Motor neuron (in vitro differentiated cells): ENCODE measurements around the gene CYLD. TPM values are rescaled to one million over a fixed set of nuclear protein-coding genes. Genes with fewer than 3 reads are reported as not detected.

Experiments
- ATAC-seq, 8 experiments: fragments of 200-7000 bp; cut with Tn5 transposase; replicated peaks in 6 of 8; 2 replicates each; pipeline ENCODE4 v1.8.0; 2021; ENCODE audit warnings: mild to moderate bottlenecking in 8 of 8, moderate library complexity in 8 of 8
- H3K27ac ChIP-seq, 2 donors: fragments of 250-450 bp; sonication (Bioruptor Pico); 2 replicates each; pipeline ENCODE4 v1.9.0; 2021; ENCODE audit warnings: antibody characterized with exemption in 2 of 2, mild to moderate bottlenecking in 2 of 2, moderate library complexity in 1 of 2
- H3K4me1 ChIP-seq, 2 donors: fragments of 250-450 bp; sonication (Bioruptor Pico); replicated peaks in 1 of 2; 2 replicates each; pipeline ENCODE4 v1.6.1; 2021; ENCODE audit warnings: antibody characterized with exemption in 2 of 2, mild to moderate bottlenecking in 2 of 2, moderate library complexity in 1 of 2
- H3K4me3 ChIP-seq, 5 donors: fragments of 250-450 bp; sonication (Bioruptor Pico); 2 replicates each; pipeline ENCODE4 v1.9.0; 2021; ENCODE audit warnings: antibody characterized with exemption in 5 of 5, mild to moderate bottlenecking in 5 of 5, moderate library complexity in 4 of 5
- WGBS, 10 experiments: fragments of 450-650 bp; shearing (Covaris generic); methylation state at CpG; one replicate each; pipeline ENCODE4 v1.0.0; 2022; 5-methylcytosine and 5-hydroxymethylcytosine counted together
- in situ Hi-C, 9 experiments: fragments of 400-800 bp; cut with MboI; loops; one replicate each; pipeline ENCODE4 v1.15.0; 2021; ENCODE audit warnings: low sequenced_read_pairs in 9 of 9, low pct_unique_long_range_greater_than_20kb in 2 of 9; ENCODE audit not compliant: unreplicated experiment in 9 of 9
- total RNA-seq, 8 experiments: library from RNA; unstranded; fragments of 300-600 nt; gene quantifications; 2 replicates each; pipeline versions ENCODE4 v1.2.3 to v1.2.4, GENCODE V29; 2022

CYLD gene
- total RNA-seq, 8 experiments from 2014 or later = 13.4 to 29.7 (median 21.6) TPM

GRCh38 chr16:50756473-50756872, 14.6 kb downstream of the CYLD start:
- ATAC-seq = peak in 3 of 8 experiments; percentile 26 to 80 (median 66)
- Histone ChIP-seq H3K27ac (no peak overlapping the region), H3K4me3 (no peak overlapping the region), H3K4me1 (no peaks in the 10 kb centered on the region)
- in situ Hi-C loops = no loop called here
- 66 to 100% (median 79%) methylated on average over 1 to 3 of the region's 3 CpGs; no CpG with 5 or more reads in 3 of the 10 experiments for WGBS, 10 experiments

GRCh38 chr16:50761267-50761666, 19.4 kb downstream of the CYLD start:
- in situ Hi-C loops = no loop called here
- 57 to 100% (median 87%) methylated on average over 1 of the region's 1 CpG; no CpG with 5 or more reads in 2 of the 10 experiments for WGBS, 10 experiments
- no peak for ATAC-seq
- Histone ChIP-seq H3K27ac (no peak overlapping the region), H3K4me1 (peaks cover 0 to 12% of the 10 kb centered on the region in 2 donors), H3K4me3 (no peak overlapping the region)

- 71 to 100% (median 80%) methylated on average over 1 to 3 of the region's 3 CpGs; no CpG with 5 or more reads in 1 of the 10 experiments for WGBS, 10 experiments
- no peak overlapping the region for H3K27ac ChIP-seq
These were observed 20.4 kb downstream of the CYLD start for GRCh38 chr16:50762241-50762640.

GRCh38 chr16:50763211-50763610, 21.3 kb downstream of the CYLD start:
- WGBS, 10 experiments = 86 to 100% (median 100%) methylated on average over 1 to 2 of the region's 2 CpGs
- in situ Hi-C loops = no loop called here
- no peak overlapping the region for H3K4me3 ChIP-seq
- peaks cover 0 to 12% of the 10 kb centered on the region in 2 donors for H3K4me1 ChIP-seq
- no peak overlapping the region for H3K27ac ChIP-seq
- no peak for ATAC-seq

More at GRCh38 chr16:50762241-50762640, 20.4 kb downstream of the CYLD start:
- in situ Hi-C loops = no loop called here
- no peak for ATAC-seq
- H3K4me3 ChIP-seq = no peak overlapping the region
- peaks cover 0 to 12% of the 10 kb centered on the region in 2 donors for H3K4me1 ChIP-seq

GRCh38 chr16:50765260-50765659, 23.4 kb downstream of the CYLD start:
- 75 to 100% (median 89%) methylated on average over 1 of the region's 1 CpG; no CpG with 5 or more reads in 3 of the 10 experiments for WGBS, 10 experiments
- ATAC-seq = no peak
- H3K4me3 ChIP-seq = no peak overlapping the region
- in situ Hi-C loops = no loop called here
- peaks cover 0 to 12% of the 10 kb centered on the region in 2 donors for H3K4me1 ChIP-seq
- H3K27ac ChIP-seq = no peak overlapping the region

GRCh38 chr16:50765861-50766260, 24.0 kb downstream of the CYLD start:
- in situ Hi-C loops = no loop called here
- WGBS, 10 experiments = 75 to 100% (median 100%) methylated on average over 1 of the region's 1 CpG; no CpG with 5 or more reads in 5 of the 10 experiments
- no peak for ATAC-seq
- Histone ChIP-seq H3K4me1 (peaks cover 0 to 12% of the 10 kb centered on the region in 2 donors), H3K4me3 (no peak overlapping the region), H3K27ac (no peak overlapping the region)

- Histone ChIP-seq H3K27ac (no peak overlapping the region), H3K4me3 (no peak overlapping the region), H3K4me1 (peaks cover 0 to 7% of the 10 kb centered on the region in 2 donors)
- WGBS, 10 experiments = 81 to 100% (median 90%) methylated on average over 1 to 2 of the region's 2 CpGs
- in situ Hi-C loops = no loop called here
- ATAC-seq = no peak
These were observed 25.3 kb downstream of the CYLD start for GRCh38 chr16:50767197-50767596.

GRCh38 chr16:50771366-50771765, 29.5 kb downstream of the CYLD start:
- peak in 2 of 8 experiments; percentile 48 to 70 for ATAC-seq
- 22 to 100% (median 80%) methylated on average over 1 to 3 of the region's 3 CpGs; no CpG with 5 or more reads in 1 of the 10 experiments for WGBS, 10 experiments
- Histone ChIP-seq H3K4me1 (no peaks in the 10 kb centered on the region), H3K27ac (no peak overlapping the region), H3K4me3 (no peak overlapping the region)
- in situ Hi-C loops = no loop called here

GRCh38 chr16:50774405-50774804, 32.5 kb downstream of the CYLD start:
- in situ Hi-C loops = no loop called here
- no peak for ATAC-seq
- Histone ChIP-seq H3K4me3 (no peak overlapping the region), H3K27ac (no peak overlapping the region), H3K4me1 (no peaks in the 10 kb centered on the region)
- 80 to 100% (median 90%) methylated on average over 1 to 5 of the region's 5 CpGs; no CpG with 5 or more reads in 1 of the 10 experiments for WGBS, 10 experiments

GRCh38 chr16:50774960-50775359, 33.1 kb downstream of the CYLD start:
- in situ Hi-C loops = no loop called here
- 52 to 95% (median 81%) methylated on average over 2 to 3 of the region's 3 CpGs for WGBS, 10 experiments
- H3K4me3 ChIP-seq = no peak overlapping the region

GRCh38 chr16:50776037-50776436, 34.2 kb downstream of the CYLD start:
- 88 to 100% (median 100%) methylated on average over 1 of the region's 1 CpG; no CpG with 5 or more reads in 3 of the 10 experiments for WGBS, 10 experiments
- in situ Hi-C loops = no loop called here
- no peak for ATAC-seq

More at GRCh38 chr16:50774960-50775359, 33.1 kb downstream of the CYLD start:
- no peak overlapping the region for H3K27ac ChIP-seq
- H3K4me1 ChIP-seq = no peaks in the 10 kb centered on the region
- no peak for ATAC-seq

GRCh38 chr16:50778284-50779163, 36.6 kb downstream of the CYLD start:
- H3K4me1 ChIP-seq = no peaks in the 10 kb centered on the region
- H3K4me3 ChIP-seq = no peak overlapping the region
- ATAC-seq = peak in 1 of 8 experiments; percentile 42
- no peak overlapping the region for H3K27ac ChIP-seq
- in situ Hi-C loops = no loop called here
- WGBS, 10 experiments = 33 to 100% (median 91%) methylated on average over 1 of the region's 1 CpG; no CpG with 5 or more reads in 3 of the 10 experiments

More at GRCh38 chr16:50776037-50776436, 34.2 kb downstream of the CYLD start:
- H3K4me1 ChIP-seq = no peaks in the 10 kb centered on the region
- H3K4me3 ChIP-seq = no peak overlapping the region
- no peak overlapping the region for H3K27ac ChIP-seq

GRCh38 chr16:50781043-50781442, 39.2 kb downstream of the CYLD start:
- Histone ChIP-seq H3K4me1 (no peaks in the 10 kb centered on the region), H3K4me3 (no peak overlapping the region), H3K27ac (no peak overlapping the region)
- in situ Hi-C loops = no loop called here
- no peak for ATAC-seq
- 73 to 100% (median 91%) methylated on average over 1 to 6 of the region's 7 CpGs; no CpG with 5 or more reads in 1 of the 10 experiments for WGBS, 10 experiments
